ENCODE results near the gene TMC1.
"Not testable (repeated sequence)": the region's sequence is repeated elsewhere in the genome, so short reads cannot be mapped to it uniquely, and the experiment has no call there.

The TMC1 gene

GRCh38 chr9:72521416-72521815, at the start of gene TMC1:
Gene TMC1 (plus strand): TSS chr9:72521608. CDS start chr9:72648649, 127,041 bp downstream.
- not testable (repeated sequence) for DNase-seq (ENCODE audit: low read depth in 4 of 4, low spot score in 1 of 4)

GRCh38 chr9:72473474-72474261, 47.7 kb upstream of the TMC1 start:
- no peak for DNase-seq (ENCODE audit: low read depth in 4 of 4, low spot score in 1 of 4)

- no peak for DNase-seq (ENCODE audit: low read depth in 4 of 4, low spot score in 1 of 4)
These were observed 46.7 kb upstream of the TMC1 start for GRCh38 chr9:72474676-72475075.

GRCh38 chr9:72476100-72476499, 45.3 kb upstream of the TMC1 start:
- no peak for DNase-seq (ENCODE audit: low read depth in 4 of 4, low spot score in 1 of 4)

GRCh38 chr9:72476617-72477437, 44.6 kb upstream of the TMC1 start:
- peak in 3 of 4 experiments; percentile 7 to 19 (median 9) for DNase-seq (ENCODE audit: low read depth in 4 of 4, low spot score in 1 of 4)

GRCh38 chr9:72477930-72478518, 43.4 kb upstream of the TMC1 start:
- DNase-seq (ENCODE audit: low read depth in 4 of 4, low spot score in 1 of 4), result no peak

- no peak for DNase-seq (ENCODE audit: low read depth in 4 of 4, low spot score in 1 of 4)
These were observed 42.4 kb upstream of the TMC1 start for GRCh38 chr9:72478966-72479365.

GRCh38 chr9:72480261-72480660, 41.1 kb upstream of the TMC1 start:
- not testable (repeated sequence) for DNase-seq (ENCODE audit: low read depth in 4 of 4, low spot score in 1 of 4)

- no peak for DNase-seq (ENCODE audit: low read depth in 4 of 4, low spot score in 1 of 4)
These were observed 40.5 kb upstream of the TMC1 start for GRCh38 chr9:72480921-72481320.

- no peak for DNase-seq (ENCODE audit: low read depth in 4 of 4, low spot score in 1 of 4)
These were observed 35.4 kb upstream of the TMC1 start for GRCh38 chr9:72485821-72486593.

GRCh38 chr9:72486594-72486955, 34.8 kb upstream of the TMC1 start:
- no peak for DNase-seq (ENCODE audit: low read depth in 4 of 4, low spot score in 1 of 4)

GRCh38 chr9:72487665-72488064, 33.7 kb upstream of the TMC1 start:
- not testable (repeated sequence) for DNase-seq (ENCODE audit: low read depth in 4 of 4, low spot score in 1 of 4)

- DNase-seq (ENCODE audit: low read depth in 4 of 4, low spot score in 1 of 4), result no peak
These were observed 31.4 kb upstream of the TMC1 start for GRCh38 chr9:72489986-72490385.

- no peak for DNase-seq (ENCODE audit: low read depth in 4 of 4, low spot score in 1 of 4)
These were observed 30.2 kb upstream of the TMC1 start for GRCh38 chr9:72491242-72491641.

GRCh38 chr9:72494051-72494450, 27.4 kb upstream of the TMC1 start:
- DNase-seq (ENCODE audit: low read depth in 4 of 4, low spot score in 1 of 4), result no peak

GRCh38 chr9:72497447-72498046, 23.9 kb upstream of the TMC1 start:
- DNase-seq (ENCODE audit: low read depth in 4 of 4, low spot score in 1 of 4), result no peak

- no peak for DNase-seq (ENCODE audit: low read depth in 4 of 4, low spot score in 1 of 4)
These were observed 14.8 kb upstream of the TMC1 start for GRCh38 chr9:72506615-72507014.

- DNase-seq (ENCODE audit: low read depth in 4 of 4, low spot score in 1 of 4), result no peak
These were observed 12.4 kb upstream of the TMC1 start for GRCh38 chr9:72509053-72509452.

- no peak for DNase-seq (ENCODE audit: low read depth in 4 of 4, low spot score in 1 of 4)
These were observed 11.8 kb upstream of the TMC1 start for GRCh38 chr9:72509635-72510034.

GRCh38 chr9:72521011-72521410, 397 bp upstream of the TMC1 start:
- not testable (repeated sequence) for DNase-seq (ENCODE audit: low read depth in 4 of 4, low spot score in 1 of 4)
